ENCODE measurements around the gene KSR2.
"Not testable (repeated sequence)": the region's sequence is repeated elsewhere in the genome, so short reads cannot be mapped to it uniquely, and the experiment has no call there.

Gene KSR2

GRCh38 chr12:117875744-117876435, 92.9 kb downstream of the KSR2 start:
- no peak overlapping the region for H3K4me3 ChIP-seq (ENCODE audit: low read depth, low read length)
- in situ Hi-C loops (cut with HindIII; ENCODE audit: low sequenced_read_pairs), result no loop called here
- DNase-seq (ENCODE audit: low read depth, low spot score), result peak; percentile 54
- TF ChIP-seq, protein P1, sequence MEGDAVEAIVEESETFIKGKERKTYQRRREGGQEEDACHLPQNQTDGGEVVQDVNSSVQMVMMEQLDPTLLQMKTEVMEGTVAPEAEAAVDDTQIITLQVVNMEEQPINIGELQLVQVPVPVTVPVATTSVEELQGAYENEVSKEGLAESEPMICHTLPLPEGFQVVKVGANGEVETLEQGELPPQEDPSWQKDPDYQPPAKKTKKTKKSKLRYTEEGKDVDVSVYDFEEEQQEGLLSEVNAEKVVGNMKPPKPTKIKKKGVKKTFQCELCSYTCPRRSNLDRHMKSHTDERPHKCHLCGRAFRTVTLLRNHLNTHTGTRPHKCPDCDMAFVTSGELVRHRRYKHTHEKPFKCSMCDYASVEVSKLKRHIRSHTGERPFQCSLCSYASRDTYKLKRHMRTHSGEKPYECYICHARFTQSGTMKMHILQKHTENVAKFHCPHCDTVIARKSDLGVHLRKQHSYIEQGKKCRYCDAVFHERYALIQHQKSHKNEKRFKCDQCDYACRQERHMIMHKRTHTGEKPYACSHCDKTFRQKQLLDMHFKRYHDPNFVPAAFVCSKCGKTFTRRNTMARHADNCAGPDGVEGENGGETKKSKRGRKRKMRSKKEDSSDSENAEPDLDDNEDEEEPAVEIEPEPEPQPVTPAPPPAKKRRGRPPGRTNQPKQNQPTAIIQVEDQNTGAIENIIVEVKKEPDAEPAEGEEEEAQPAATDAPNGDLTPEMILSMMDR (IDR thresholded peaks at IDR 0.05; ENCODE audit: low read depth, low read length), result no peak

DNA sequence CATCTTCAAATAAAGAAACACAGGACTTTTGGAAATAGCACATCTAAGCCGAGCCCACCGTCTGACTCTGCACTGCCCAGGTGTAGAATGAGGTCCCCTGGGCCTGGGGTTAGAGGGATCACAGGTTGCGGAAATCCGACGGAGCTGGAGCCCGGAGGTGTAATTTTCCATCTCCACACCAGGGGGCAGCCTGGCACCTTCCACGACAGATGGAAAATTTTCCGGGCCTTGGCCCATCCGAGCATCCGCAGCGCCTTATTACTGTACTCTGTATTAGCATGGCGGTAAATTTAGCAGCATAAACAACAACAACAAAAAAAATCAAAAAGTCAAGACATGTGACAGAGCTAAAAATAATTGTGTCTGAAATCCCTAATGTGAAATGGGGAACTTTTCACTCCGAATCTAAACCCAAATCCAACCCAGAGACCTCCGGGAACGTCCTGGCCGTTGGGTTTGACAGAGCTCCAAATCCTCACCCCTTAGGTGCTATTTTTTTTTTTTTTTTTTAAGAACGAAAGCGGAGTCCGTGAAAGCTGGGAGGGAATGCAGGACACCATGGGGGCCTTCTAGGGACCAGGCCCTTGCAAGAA, 93.9 kb downstream of the KSR2 start:
- H3K4me3 ChIP-seq (ENCODE audit: low read depth, low read length), result no peak overlapping the region
- TF ChIP-seq, protein P1 (IDR thresholded peaks at IDR 0.05; ENCODE audit: low read depth, low read length), result peak; percentile 82
- DNase-seq (ENCODE audit: low read depth, low spot score), result peak; percentile 54
- in situ Hi-C loops (cut with HindIII; ENCODE audit: low sequenced_read_pairs), result no loop called here

DNA sequence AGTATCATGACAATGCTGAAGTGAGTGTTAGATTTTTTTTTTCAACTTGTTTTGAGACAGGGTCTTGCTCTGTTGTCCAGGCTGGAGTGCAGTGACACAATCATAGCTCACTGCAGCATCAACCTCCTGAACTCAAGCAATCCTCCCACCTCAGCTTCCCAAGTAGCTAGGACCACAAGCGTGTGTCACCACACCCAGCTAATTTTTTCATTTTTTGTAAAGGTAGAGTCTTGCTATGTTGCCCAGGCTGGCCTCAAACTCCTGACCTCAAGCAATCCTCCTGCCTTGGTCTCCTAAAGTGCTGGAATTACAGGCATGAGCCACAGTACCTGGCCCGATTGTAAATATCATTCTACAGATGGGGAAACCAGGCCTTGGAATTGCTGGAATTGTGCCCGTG, 94.6 kb downstream of the KSR2 start:
- DNase-seq (ENCODE audit: low read depth, low spot score); H3K4me3 ChIP-seq (ENCODE audit: low read depth, low read length); in situ Hi-C loops (cut with HindIII; ENCODE audit: low sequenced_read_pairs): not testable (repeated sequence)

- no peak for DNase-seq (ENCODE audit: low read depth, low spot score)
- H3K4me3 ChIP-seq (ENCODE audit: low read depth, low read length), result no peak overlapping the region
- in situ Hi-C loops (cut with HindIII; ENCODE audit: low sequenced_read_pairs), result no loop called here
- TF ChIP-seq, protein P1 (IDR thresholded peaks at IDR 0.05; ENCODE audit: low read depth, low read length), result no peak
Observed at GRCh38 chr12:117872546-117873169, 96.1 kb downstream of the KSR2 start.

- in situ Hi-C loops (cut with HindIII; ENCODE audit: low sequenced_read_pairs), result no loop called here
- DNase-seq (ENCODE audit: low read depth, low spot score), result no peak
- TF ChIP-seq, protein P1 (IDR thresholded peaks at IDR 0.05; ENCODE audit: low read depth, low read length), result no peak
- H3K4me3 ChIP-seq (ENCODE audit: low read depth, low read length), result no peak overlapping the region
Observed at GRCh38 chr12:117869551-117869950, 99.2 kb downstream of the KSR2 start.

- TF ChIP-seq, protein P1 (IDR thresholded peaks at IDR 0.05; ENCODE audit: low read depth, low read length), result no peak
- H3K4me3 ChIP-seq (ENCODE audit: low read depth, low read length), result no peak overlapping the region
- no peak for DNase-seq (ENCODE audit: low read depth, low spot score)
- in situ Hi-C loops (cut with HindIII; ENCODE audit: low sequenced_read_pairs), result no loop called here
Observed at GRCh38 chr12:117867348-117867747, 101.4 kb downstream of the KSR2 start.

DNA sequence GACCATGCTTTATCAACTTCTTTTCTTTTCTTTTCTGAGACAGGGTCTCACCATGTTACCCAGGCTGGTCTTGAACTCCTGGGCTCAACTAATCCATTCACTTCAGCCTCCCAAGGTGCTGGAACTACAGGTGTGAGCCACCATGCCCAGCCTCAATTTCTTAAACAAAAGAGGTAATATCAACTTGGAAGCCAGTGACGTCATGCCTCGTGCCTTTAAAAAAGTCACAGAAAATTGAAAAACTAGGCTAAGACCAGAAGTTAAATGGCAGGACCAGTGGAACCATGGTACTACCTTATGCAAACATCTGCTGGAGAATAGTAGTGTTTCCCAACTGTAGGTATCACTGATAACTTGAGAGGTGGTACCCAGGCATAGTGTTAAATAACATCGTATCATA, 103.3 kb downstream of the KSR2 start:
- no peak overlapping the region for H3K4me3 ChIP-seq (ENCODE audit: low read depth, low read length)
- TF ChIP-seq, protein P1 (IDR thresholded peaks at IDR 0.05; ENCODE audit: low read depth, low read length), result no peak
- in situ Hi-C loops (cut with HindIII; ENCODE audit: low sequenced_read_pairs), result no loop called here
- DNase-seq (ENCODE audit: low read depth, low spot score), result no peak

Measured in astrocyte of the spinal cord (primary cell).